Transverse colon (tissue), 4 donors: ENCODE results near the gene DBH. TPM values are rescaled to one million over a fixed set of nuclear protein-coding genes. Genes with fewer than 3 reads are reported as not detected.

Experiments
- DNase-seq: peaks from one replicate; pipeline ENCODE4 v3.0.0-alpha.2; 2019
- H3K27ac ChIP-seq, 4 donors: fragments of 200-600 bp; sonication (generic); 2 replicates each; pipeline ENCODE4 v1.5.1; 2016 to 2018; ENCODE audit warnings: inconsistent platforms in 4 of 4
- H3K27me3 ChIP-seq: fragments of 200-600 bp; sonication (generic); 2 replicates; pipeline ENCODE4 v1.5.1; 2017; ENCODE audit warnings: inconsistent platforms
- H3K36me3 ChIP-seq, 4 donors: fragments of 200-600 bp; sonication (generic); 2 replicates each; pipeline ENCODE4 v1.5.1; 2017 to 2019; ENCODE audit warnings: inconsistent platforms in 4 of 4
- H3K4me1 ChIP-seq, 4 donors: fragments of 200-600 bp; sonication (generic); 2 replicates each; pipeline ENCODE4 v1.5.1; 2017 to 2020; ENCODE audit warnings: inconsistent platforms in 4 of 4
- H3K4me3 ChIP-seq, 4 donors: fragments of 200-600 bp; sonication (generic); 1 replicate in 1 of 4; 2 replicates in 3 of 4; pipeline versions ENCODE4 v1.5.1 to v1.6.1; 2017 to 2019; ENCODE audit warnings: inconsistent platforms in 4 of 4
- H3K9me3 ChIP-seq, 2 donors: fragments of 200-600 bp; sonication (generic); 2 replicates each; pipeline ENCODE4 v1.5.1; 2017 to 2019; ENCODE audit warnings: inconsistent platforms in 2 of 2
- EP300 ChIP-seq: sonication (generic); formaldehyde crosslinking; IDR thresholded peaks from one replicate; pipeline ENCODE4 v1.6.1; 2017; ENCODE audit warnings: antibody characterized with exemption, low read depth
- POLR2A ChIP-seq: fragments of 450-650 bp; IDR thresholded peaks from one replicate; pipeline ENCODE4 v1.6.1; 2016; ENCODE audit warnings: antibody characterized with exemption, mild to moderate bottlenecking, moderate library complexity
- POLR2AphosphoS5 ChIP-seq, 3 donors: sonication (generic); formaldehyde crosslinking; IDR thresholded peaks; one replicate each; pipeline ENCODE4 v1.6.1; 2016; ENCODE audit warnings: antibody characterized with exemption in 3 of 3
- WGBS, 2 donors: methylation state at CpG; one replicate each; pipeline ENCODE4 v1.1.5; 2018; ENCODE audit warnings: low coverage in 1 of 2; 5-methylcytosine and 5-hydroxymethylcytosine counted together
- in situ Hi-C, 4 donors: fragments of 200-750 bp; cut with MboI; loops; one replicate each; pipeline versions ENCODE4 v1.15.0 to v1.15.1; 2017; ENCODE audit warnings: low sequenced_read_pairs in 3 of 4, low pct_ligation_motif_present in 1 of 4, low pct_unique_long_range_greater_than_20kb in 1 of 4
- intact Hi-C: fragments of 100-400 bp; cut with DNase I; formaldehyde crosslinking; loops from one replicate; pipeline ENCODE4 v1.15.1; 2023; ENCODE audit warnings: low total_unique reads
- total RNA-seq, 4 donors: library from RNA; depleted of rRNA; stranded (reverse); fragments of >200 nt; gene quantifications; one replicate each; pipeline ENCODE4 v1.1.0, GENCODE V29; 2016
- TF ChIP-seq, protein P1 (sequence below), 5 experiments: fragments of 200-600 bp in 3 of 5; fragments of 450-650 bp in 2 of 5; sonication (generic) in 3 of 5; IDR thresholded peaks; 1 replicate in 2 of 5; 2 replicates in 3 of 5; pipeline ENCODE4 v1.5.1; 2016 to 2017; ENCODE audit warnings: antibody characterized with exemption in 5 of 5, inconsistent platforms in 3 of 5, mild to moderate bottlenecking in 2 of 5, moderate library complexity in 1 of 5

Gene DBH
- total RNA-seq, 4 donors from 2014 or later: not detected

DNA sequence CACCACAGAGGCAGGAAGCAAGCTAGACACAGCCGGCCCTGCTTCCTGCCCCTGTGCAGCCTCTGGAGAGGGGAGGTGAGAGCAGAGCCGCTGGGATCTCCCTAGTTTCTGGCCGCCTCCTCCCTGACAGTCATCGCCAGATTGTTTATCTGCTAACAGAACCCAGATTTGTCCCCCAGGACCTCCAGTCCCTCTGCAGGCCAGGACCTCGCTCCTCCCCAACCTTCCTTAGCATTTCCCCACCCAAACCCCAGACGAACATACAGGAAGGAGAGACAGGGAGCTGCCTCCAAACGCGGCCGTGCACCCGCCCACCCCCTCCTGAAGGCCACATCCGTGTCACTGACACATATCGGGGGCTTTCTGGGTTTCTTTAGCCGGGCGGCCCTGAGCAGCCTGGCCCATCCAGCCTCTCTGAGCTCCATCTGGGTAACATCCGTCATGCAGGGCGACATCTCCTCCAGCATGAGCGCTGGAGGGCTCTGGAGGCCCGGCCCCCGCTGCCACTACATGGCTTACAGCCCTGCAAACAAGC is 47.5 kb downstream of the DBH start:
- Histone ChIP-seq H3K36me3 (no peaks in the 10 kb centered on the region), H3K27ac (peak overlapping the region; percentile 48 to 63 (median 54)), H3K4me3 (no peak overlapping the region), H3K4me1 (peaks cover 0 to 14% (median 0%) of the 10 kb centered on the region in 4 donors), H3K9me3 (no peaks in the 10 kb centered on the region), H3K27me3 (no peaks in the 10 kb centered on the region)
- intact Hi-C loops (no loop called here), in situ Hi-C loops (no loop called here)
- no peak for DNase-seq
- no peak for TF ChIP-seq EP300
- TF ChIP-seq POLR2AphosphoS5 (IDR thresholded peaks at IDR 0.05): no peak
- TF ChIP-seq, protein P1, sequence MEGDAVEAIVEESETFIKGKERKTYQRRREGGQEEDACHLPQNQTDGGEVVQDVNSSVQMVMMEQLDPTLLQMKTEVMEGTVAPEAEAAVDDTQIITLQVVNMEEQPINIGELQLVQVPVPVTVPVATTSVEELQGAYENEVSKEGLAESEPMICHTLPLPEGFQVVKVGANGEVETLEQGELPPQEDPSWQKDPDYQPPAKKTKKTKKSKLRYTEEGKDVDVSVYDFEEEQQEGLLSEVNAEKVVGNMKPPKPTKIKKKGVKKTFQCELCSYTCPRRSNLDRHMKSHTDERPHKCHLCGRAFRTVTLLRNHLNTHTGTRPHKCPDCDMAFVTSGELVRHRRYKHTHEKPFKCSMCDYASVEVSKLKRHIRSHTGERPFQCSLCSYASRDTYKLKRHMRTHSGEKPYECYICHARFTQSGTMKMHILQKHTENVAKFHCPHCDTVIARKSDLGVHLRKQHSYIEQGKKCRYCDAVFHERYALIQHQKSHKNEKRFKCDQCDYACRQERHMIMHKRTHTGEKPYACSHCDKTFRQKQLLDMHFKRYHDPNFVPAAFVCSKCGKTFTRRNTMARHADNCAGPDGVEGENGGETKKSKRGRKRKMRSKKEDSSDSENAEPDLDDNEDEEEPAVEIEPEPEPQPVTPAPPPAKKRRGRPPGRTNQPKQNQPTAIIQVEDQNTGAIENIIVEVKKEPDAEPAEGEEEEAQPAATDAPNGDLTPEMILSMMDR (IDR thresholded peaks at IDR 0.05): no peak
- no peak for TF ChIP-seq POLR2A
- 56 to 58% methylated on average over 4 to 19 of the region's 19 CpGs for WGBS, 2 donors

DNA sequence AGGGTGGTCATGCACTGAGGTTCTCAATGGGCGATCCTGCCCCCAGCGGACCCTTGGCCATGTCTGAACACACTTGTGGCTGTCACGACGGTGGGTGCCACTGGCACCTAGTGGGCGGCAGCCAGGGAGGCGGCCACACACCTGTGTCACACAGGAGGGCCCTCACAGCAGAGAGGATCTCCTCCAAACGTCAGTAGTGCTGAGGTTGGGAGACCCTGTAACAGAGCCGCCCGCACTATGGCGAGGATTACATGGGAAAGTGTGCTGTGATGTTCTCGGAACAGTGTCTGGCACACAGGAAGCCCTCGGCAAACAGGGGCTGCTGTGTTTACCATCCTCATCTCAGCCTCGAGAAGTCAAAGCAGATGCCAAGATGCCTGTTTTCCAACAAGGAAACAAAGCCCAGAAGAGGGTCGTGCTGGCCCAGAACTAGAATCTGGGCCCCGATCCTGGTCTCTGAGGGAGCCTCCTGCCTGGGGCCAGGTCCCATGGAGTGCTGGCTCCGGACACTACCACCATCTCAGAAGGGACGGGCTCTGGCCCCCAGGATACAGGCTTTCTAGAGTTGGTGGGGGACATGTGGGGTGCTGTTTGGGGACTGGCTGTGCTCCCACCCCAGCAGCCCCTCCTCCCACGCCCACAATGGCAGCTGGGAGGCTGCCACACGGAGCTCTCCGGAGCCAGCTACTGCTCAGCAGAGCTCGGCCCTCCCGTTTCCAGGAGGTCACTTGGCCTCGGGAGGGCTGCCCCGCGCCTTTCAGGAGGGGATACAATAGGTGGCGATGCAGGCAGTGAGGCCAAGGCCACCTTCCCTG is 48.2 kb downstream of the DBH start:
- Histone ChIP-seq H3K9me3 (no peaks in the 10 kb centered on the region), H3K27me3 (no peaks in the 10 kb centered on the region), H3K36me3 (no peaks in the 10 kb centered on the region), H3K4me3 (no peak overlapping the region), H3K4me1 (peaks cover 0 to 14% (median 0%) of the 10 kb centered on the region in 4 donors), H3K27ac (peak overlapping the region; percentile 48 to 63 (median 54))
- in situ Hi-C loops: no loop called here
- intact Hi-C loops: no loop called here
- TF ChIP-seq EP300 (no peak), POLR2A (no peak), POLR2AphosphoS5 (IDR thresholded peaks at IDR 0.05) (no peak)
- TF ChIP-seq, protein P1 (IDR thresholded peaks at IDR 0.05): no peak
- WGBS, 2 donors: 73% methylated on average over 23 of the region's 26 CpGs; no CpG with 5 or more reads in 1 of the 2 donors
- no peak for DNase-seq

DNA sequence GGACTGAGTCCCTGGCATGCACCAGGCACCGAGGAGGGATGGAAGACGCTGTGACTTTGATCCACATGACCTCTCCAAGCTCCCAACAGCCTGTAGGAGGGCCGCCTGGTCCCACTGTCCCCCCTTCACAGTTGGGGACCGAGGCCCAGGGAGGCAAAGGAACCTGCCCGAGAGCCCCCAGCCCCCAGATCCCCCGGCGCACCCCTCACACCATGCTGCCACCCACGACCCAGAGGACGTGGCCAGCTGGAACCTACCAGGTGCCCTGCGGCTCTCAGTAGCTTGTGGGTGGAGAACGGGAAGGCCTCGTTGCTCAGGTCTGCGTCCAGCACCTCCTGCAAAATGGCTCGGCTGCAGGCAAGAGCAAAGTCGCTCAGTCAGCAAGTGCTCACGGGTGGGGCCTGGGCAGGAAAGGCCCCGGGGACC is 48.8 kb downstream of the DBH start:
- peaks cover 0 to 14% (median 0%) of the 10 kb centered on the region in 4 donors for H3K4me1 ChIP-seq

More for the DNA sequence above, 48.8 kb downstream of the DBH start:
- DNase-seq: no peak
- TF ChIP-seq POLR2AphosphoS5 (IDR thresholded peaks at IDR 0.05) (no peak), EP300 (no peak), POLR2A (no peak)
- TF ChIP-seq, protein P1 (IDR thresholded peaks at IDR 0.05): no peak
- in situ Hi-C loops: no loop called here
- intact Hi-C loops: no loop called here
- Histone ChIP-seq H3K27me3 (no peaks in the 10 kb centered on the region), H3K4me3 (no peak overlapping the region), H3K9me3 (no peaks in the 10 kb centered on the region), H3K27ac (no peak overlapping the region), H3K36me3 (no peaks in the 10 kb centered on the region)
- whole genome bisulfite sequencing, 2 donors: 83% methylated on average over 16 of the region's 17 CpGs; no CpG with 5 or more reads in 1 of the 2 donors
